Measurements from ENCODE around the gene TP53I11. TPM values are rescaled to one million over a fixed set of nuclear protein-coding genes. Genes with fewer than 3 reads are reported as not detected.

TP53I11 gene
- total RNA-seq, 1 donor from 2014 or later: 96.8 TPM

DNA sequence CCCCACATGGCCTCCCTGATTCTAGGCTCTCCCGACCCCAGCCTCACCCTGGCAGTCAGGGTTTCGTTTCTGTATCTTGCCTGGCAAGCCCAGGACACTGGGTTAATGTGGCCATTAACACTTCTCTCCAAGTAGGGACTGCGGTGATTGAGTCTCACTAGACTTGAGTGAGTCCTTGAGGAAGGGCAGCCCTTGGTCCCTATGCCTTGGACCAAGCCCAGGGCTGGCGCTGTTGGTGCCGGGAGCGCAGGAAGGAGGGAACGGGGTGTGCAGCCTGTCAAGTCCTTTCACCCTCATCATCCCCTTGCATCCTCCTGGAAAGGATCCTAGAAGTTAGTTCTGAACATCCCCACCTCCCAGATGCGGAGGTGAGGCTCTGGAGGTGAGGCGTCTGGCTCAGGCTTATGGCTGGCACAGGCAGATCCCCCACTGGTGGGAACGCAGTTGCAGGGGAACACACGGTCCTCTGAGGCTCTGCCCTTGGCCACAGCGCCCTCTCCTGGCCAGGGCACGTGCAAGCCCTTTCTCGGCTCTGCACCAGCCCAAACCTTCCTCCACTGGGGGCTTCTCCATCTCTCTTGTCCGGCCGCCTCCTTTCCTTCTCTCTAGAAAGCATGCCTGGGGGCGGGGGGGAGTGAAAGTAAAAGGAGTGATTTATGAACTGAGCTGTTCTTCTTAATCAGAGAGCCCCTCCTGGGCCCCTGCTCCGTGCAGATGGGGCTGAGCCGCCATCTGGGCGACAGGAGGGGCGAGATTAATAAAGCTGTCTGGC is 56.7 kb downstream of the TP53I11 start:
- Histone ChIP-seq H3K4me1 (ENCODE audit: insufficient read depth, low read length) (no peaks in the 10 kb centered on the region), H3K36me3 (ENCODE audit: insufficient read depth, low read length) (no peaks in the 10 kb centered on the region), H4K20me1 (ENCODE audit: insufficient read depth, low read length) (peaks cover 2% of the 10 kb centered on the region), H3K79me2 (ENCODE audit: insufficient read depth, low read length) (no peaks in the 10 kb centered on the region), H2AFZ (ENCODE audit: low read depth, low read length) (no peak overlapping the region), H3K27ac (ENCODE audit: low read depth, low read length) (no peak overlapping the region), H3K27me3 (ENCODE audit: insufficient read depth, low read length) (peaks cover 30% of the 10 kb centered on the region), H3K4me3 (ENCODE audit: insufficient read depth, low read depth, low read length) (no peak overlapping the region), H3K9ac (ENCODE audit: low read length) (no peak overlapping the region), H3K9me3 (ENCODE audit: insufficient read depth, low read depth, low read length) (peaks cover 3% of the 10 kb centered on the region), H3K4me2 (ENCODE audit: low read length) (no peak overlapping the region)
- Mint-ChIP-seq H3K4me3 (ENCODE audit: unreplicated experiment) (no peak overlapping the region), H3K36me3 (ENCODE audit: low read depth, unreplicated experiment) (peaks cover 10% of the 10 kb centered on the region), H3K4me1 (ENCODE audit: low read depth, unreplicated experiment) (peaks cover 2% of the 10 kb centered on the region), H3K27ac (ENCODE audit: unreplicated experiment) (no peak overlapping the region), H3K27me3 (ENCODE audit: low read depth, unreplicated experiment) (peaks cover 60% of the 10 kb centered on the region), H3K9me3 (ENCODE audit: unreplicated experiment) (peaks cover 3% of the 10 kb centered on the region)
- TF ChIP-seq EZH2 (IDR thresholded peaks at IDR 0.05; ENCODE audit: insufficient read depth, low read length): no peak
- TF ChIP-seq, protein P1, sequence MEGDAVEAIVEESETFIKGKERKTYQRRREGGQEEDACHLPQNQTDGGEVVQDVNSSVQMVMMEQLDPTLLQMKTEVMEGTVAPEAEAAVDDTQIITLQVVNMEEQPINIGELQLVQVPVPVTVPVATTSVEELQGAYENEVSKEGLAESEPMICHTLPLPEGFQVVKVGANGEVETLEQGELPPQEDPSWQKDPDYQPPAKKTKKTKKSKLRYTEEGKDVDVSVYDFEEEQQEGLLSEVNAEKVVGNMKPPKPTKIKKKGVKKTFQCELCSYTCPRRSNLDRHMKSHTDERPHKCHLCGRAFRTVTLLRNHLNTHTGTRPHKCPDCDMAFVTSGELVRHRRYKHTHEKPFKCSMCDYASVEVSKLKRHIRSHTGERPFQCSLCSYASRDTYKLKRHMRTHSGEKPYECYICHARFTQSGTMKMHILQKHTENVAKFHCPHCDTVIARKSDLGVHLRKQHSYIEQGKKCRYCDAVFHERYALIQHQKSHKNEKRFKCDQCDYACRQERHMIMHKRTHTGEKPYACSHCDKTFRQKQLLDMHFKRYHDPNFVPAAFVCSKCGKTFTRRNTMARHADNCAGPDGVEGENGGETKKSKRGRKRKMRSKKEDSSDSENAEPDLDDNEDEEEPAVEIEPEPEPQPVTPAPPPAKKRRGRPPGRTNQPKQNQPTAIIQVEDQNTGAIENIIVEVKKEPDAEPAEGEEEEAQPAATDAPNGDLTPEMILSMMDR (IDR thresholded peaks at IDR 0.05; ENCODE audit: insufficient read depth, low read depth, low read length): peak; percentile 64
- FAIRE-seq (no peak), DNase-seq (ENCODE audit: low read depth) (peak; percentile 34)

DNA sequence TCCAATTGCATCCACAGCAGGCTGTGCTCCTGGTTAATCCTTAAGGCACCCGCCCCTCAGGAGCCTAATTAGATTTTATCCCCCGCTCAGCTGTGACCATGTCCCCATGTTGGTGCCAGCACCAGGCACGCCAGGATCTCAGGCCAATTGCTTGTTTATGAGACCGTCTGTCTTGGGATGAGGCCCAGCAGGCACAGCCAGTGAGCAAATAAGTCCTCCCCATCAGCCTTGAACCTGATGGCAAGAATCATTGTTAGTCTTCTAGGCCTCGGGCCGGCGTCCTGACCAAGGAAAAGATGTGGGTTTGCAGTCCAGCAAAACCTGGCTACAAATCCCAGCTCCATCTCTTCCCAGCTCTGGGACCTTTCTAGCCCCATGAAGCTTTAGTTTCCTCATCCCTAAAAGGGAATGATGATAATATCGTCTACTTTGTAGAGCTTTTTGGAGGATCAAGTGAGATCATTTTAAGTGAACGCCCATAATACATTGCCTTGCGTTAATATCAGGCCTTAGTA is 57.3 kb downstream of the TP53I11 start:
- Histone ChIP-seq H2AFZ (ENCODE audit: low read depth, low read length) (no peak overlapping the region), H3K4me3 (ENCODE audit: insufficient read depth, low read depth, low read length) (no peak overlapping the region), H3K27ac (ENCODE audit: low read depth, low read length) (no peak overlapping the region), H3K36me3 (ENCODE audit: insufficient read depth, low read length) (no peaks in the 10 kb centered on the region), H3K4me2 (ENCODE audit: low read length) (no peak overlapping the region), H4K20me1 (ENCODE audit: insufficient read depth, low read length) (peaks cover 2% of the 10 kb centered on the region), H3K27me3 (ENCODE audit: insufficient read depth, low read length) (peaks cover 29% of the 10 kb centered on the region), H3K9me3 (ENCODE audit: insufficient read depth, low read depth, low read length) (no peaks in the 10 kb centered on the region), H3K4me1 (ENCODE audit: insufficient read depth, low read length) (no peaks in the 10 kb centered on the region), H3K9ac (ENCODE audit: low read length) (no peak overlapping the region), H3K79me2 (ENCODE audit: insufficient read depth, low read length) (no peaks in the 10 kb centered on the region)
- H3K4me1 Mint-ChIP-seq (ENCODE audit: low read depth, unreplicated experiment): peaks cover 5% of the 10 kb centered on the region
- FAIRE-seq (no peak), DNase-seq (ENCODE audit: low read depth) (no peak)
- H3K4me3 Mint-ChIP-seq (ENCODE audit: unreplicated experiment): no peak overlapping the region
- H3K9me3 Mint-ChIP-seq (ENCODE audit: unreplicated experiment): peaks cover 3% of the 10 kb centered on the region
- H3K27ac Mint-ChIP-seq (ENCODE audit: unreplicated experiment): no peak overlapping the region
- peaks cover 57% of the 10 kb centered on the region for H3K27me3 Mint-ChIP-seq (ENCODE audit: low read depth, unreplicated experiment)
- TF ChIP-seq, protein P1 (IDR thresholded peaks at IDR 0.05; ENCODE audit: insufficient read depth, low read depth, low read length): no peak
- TF ChIP-seq EZH2 (IDR thresholded peaks at IDR 0.05; ENCODE audit: insufficient read depth, low read length): no peak
- H3K36me3 Mint-ChIP-seq (ENCODE audit: low read depth, unreplicated experiment): peaks cover 7% of the 10 kb centered on the region

DNA sequence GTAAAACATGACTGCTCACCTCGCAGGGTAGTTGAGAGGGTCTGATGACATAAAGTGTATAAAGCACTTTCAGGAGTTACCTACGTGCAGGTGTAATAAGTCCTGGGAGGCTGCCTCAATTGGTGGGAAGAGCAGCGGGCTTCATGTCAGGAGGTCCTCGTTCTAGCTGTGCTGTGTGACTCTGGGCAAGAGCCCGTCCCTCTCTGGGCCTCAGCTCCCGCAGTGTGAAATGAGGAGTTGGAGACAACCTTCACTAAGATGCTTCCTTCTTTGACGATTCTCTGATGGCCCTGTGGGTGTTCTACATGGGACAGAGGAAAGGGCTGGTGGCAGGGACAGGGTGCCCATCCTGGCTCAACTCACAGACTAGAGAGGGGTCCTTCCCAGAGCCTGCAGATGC is 57.8 kb downstream of the TP53I11 start:
- DNase-seq (ENCODE audit: low read depth): no peak
- no peaks in the 10 kb centered on the region for H3K9me3 ChIP-seq (ENCODE audit: insufficient read depth, low read depth, low read length)
- Mint-ChIP-seq H3K27ac (ENCODE audit: unreplicated experiment) (no peak overlapping the region), H3K36me3 (ENCODE audit: low read depth, unreplicated experiment) (peaks cover 3% of the 10 kb centered on the region), H3K4me1 (ENCODE audit: low read depth, unreplicated experiment) (peaks cover 5% of the 10 kb centered on the region), H3K4me3 (ENCODE audit: unreplicated experiment) (no peak overlapping the region), H3K27me3 (ENCODE audit: low read depth, unreplicated experiment) (peaks cover 53% of the 10 kb centered on the region), H3K9me3 (ENCODE audit: unreplicated experiment) (peaks cover 3% of the 10 kb centered on the region)
- H3K27ac ChIP-seq (ENCODE audit: low read depth, low read length): no peak overlapping the region
- no peak overlapping the region for H3K4me3 ChIP-seq (ENCODE audit: insufficient read depth, low read depth, low read length)
- peaks cover 2% of the 10 kb centered on the region for H4K20me1 ChIP-seq (ENCODE audit: insufficient read depth, low read length)
- no peak overlapping the region for H3K4me2 ChIP-seq (ENCODE audit: low read length)
- H3K79me2 ChIP-seq (ENCODE audit: insufficient read depth, low read length): no peaks in the 10 kb centered on the region
- no peak overlapping the region for H2AFZ ChIP-seq (ENCODE audit: low read depth, low read length)
- TF ChIP-seq, protein P1 (IDR thresholded peaks at IDR 0.05; ENCODE audit: insufficient read depth, low read depth, low read length): no peak
- no peak for TF ChIP-seq EZH2 (IDR thresholded peaks at IDR 0.05; ENCODE audit: insufficient read depth, low read length)
- H3K36me3 ChIP-seq (ENCODE audit: insufficient read depth, low read length): no peaks in the 10 kb centered on the region
- peaks cover 24% of the 10 kb centered on the region for H3K27me3 ChIP-seq (ENCODE audit: insufficient read depth, low read length)
- FAIRE-seq: no peak
- H3K4me1 ChIP-seq (ENCODE audit: insufficient read depth, low read length): no peaks in the 10 kb centered on the region
- no peak overlapping the region for H3K9ac ChIP-seq (ENCODE audit: low read length)

All from astrocyte (in vitro differentiated cells and primary cell).